GM10847 (cell line): ENCODE data around the gene FNDC3B.

Experiments
- POLR2A ChIP-seq: IDR thresholded peaks from 2 replicates; pipeline ENCODE4 v1.6.1; 2011; ENCODE audit not compliant: insufficient read length; ENCODE audit errors: extremely low read depth

The FNDC3B gene

DNA sequence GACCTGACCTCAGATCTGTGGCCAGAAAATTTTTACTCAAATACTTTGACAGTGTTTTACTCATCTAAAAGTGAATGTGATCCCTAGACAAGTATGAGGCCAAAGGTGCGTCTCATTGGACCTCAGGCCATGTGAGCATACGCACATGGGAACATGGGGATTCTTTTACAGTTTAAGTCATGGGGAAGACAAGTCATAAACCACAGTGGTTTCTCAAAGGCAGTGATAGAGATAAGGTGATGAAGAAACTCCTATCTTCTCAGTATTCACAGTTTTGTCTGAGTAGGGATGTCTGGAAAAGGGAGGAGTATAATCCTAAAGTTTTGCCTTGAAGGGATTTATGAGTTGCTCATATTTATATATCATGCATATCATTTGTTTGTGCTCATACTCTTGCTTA, 173.8 kb downstream of the FNDC3B start:
- no peak for TF ChIP-seq POLR2A

DNA sequence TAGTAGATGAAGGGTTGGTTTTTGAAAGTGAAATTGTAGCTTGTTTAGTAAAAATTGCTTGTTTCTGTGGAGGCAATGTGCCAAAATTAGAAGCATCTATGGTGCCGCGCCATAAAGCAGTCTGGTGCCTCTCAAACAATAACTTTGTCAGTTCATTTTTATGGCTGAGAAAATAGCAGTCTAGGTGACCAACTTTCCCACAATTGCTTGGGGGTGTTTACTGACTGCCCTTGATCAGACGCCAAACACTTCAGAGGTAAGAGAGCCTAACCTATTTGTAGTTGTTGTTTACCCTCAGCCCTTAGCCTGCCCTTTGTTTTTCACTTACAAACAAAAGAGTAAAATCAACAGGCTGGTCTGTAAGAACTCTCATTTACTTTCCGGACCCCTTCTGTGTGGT, 174.5 kb downstream of the FNDC3B start:
- no peak for TF ChIP-seq POLR2A

- TF ChIP-seq POLR2A = no peak
Measured at GRCh38 chr3:172216267-172216666, 176.9 kb downstream of the FNDC3B start.

- no peak for TF ChIP-seq POLR2A
Measured at GRCh38 chr3:172216911-172217310, 177.5 kb downstream of the FNDC3B start.

- TF ChIP-seq POLR2A = no peak
Measured at GRCh38 chr3:172217877-172218276, 178.5 kb downstream of the FNDC3B start.

DNA sequence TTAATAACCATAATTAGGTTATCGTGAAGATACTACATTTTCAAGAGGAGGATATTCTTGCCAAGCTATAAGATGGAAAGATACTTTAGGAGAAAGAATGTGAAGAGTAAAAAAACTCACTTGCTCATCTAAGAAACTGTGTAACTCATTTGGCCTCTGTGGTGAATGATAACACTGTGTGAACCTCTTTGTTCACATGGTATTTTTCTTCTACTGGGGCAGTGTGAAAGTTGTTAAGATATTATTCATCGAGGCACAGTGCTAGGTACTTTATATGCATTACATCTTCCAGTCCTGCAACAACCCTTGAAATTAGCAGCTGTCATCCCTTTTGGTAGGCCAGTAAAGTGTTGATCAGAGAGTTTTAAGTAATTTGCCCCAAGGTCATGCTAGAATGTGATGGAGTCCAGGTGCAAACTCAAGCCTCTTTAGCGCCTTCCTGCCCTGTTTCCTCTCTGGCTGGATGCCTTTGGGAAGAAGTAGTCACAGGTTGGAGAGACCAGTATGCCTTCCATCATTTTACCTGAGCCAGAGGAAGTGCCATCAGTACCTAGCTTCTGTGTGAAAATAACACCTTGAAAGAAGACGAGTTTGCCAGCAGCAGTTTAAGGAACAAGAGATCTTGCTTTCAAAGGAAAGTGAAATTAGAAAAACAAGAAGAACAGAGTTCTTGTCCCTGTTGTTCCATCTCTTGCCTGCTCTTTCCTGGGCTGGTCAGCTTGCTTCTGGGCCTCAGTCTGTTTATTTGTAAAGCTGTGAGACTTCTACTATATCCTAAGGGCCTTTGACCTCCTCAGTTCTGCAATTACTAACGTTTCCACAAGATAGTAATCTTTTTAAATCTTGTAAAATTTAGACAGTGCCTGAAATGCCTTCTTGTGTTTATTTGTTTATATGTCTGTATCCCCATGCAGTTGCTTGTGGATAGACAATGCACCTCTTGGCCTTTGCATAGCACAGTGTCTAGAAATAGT, 179.3 kb downstream of the FNDC3B start:
- no peak for TF ChIP-seq POLR2A

DNA sequence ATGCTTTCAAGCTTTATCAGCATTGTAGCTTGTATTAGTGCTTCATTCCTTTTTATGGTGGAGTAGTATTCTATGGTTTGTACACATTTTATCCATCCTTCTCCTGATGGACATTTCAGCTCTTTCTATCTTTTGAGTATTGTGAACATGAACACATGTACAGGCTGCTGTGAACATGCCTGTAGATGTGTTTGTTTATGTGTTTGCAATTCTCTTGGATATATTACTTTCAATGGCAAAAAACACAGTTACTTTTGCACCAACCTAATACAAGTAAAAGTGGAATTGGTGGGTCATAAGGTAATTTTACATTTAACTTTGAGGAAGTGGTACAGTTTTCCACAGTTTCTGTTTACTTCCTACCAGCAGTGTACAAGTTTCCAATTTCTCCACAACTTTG, 180.4 kb downstream of the FNDC3B start:
- TF ChIP-seq POLR2A = no peak

DNA sequence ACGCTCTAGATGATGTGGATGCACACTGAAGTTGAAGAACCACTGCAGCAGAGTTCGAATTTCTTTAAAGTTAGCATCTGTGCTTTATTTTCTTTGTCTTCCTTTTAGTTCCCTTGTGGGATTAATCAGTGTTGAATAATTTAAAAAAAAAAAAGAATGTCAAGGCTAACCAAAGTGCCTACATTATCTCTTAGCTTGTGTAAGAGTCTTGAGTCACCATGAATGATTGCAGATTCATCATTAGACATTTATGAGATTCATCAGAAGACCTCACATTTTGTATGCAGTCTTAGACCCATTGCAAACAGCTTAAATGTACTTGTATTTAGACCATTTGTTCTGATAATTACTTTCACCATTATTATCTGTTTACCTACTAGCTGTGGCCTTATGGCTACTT, 182.2 kb downstream of the FNDC3B start:
- TF ChIP-seq POLR2A = no peak

GRCh38 chr3:172222478-172223071, 183.2 kb downstream of the FNDC3B start:
- no peak for TF ChIP-seq POLR2A

- no peak for TF ChIP-seq POLR2A
Measured at GRCh38 chr3:172223870-172224269, 184.5 kb downstream of the FNDC3B start.

DNA sequence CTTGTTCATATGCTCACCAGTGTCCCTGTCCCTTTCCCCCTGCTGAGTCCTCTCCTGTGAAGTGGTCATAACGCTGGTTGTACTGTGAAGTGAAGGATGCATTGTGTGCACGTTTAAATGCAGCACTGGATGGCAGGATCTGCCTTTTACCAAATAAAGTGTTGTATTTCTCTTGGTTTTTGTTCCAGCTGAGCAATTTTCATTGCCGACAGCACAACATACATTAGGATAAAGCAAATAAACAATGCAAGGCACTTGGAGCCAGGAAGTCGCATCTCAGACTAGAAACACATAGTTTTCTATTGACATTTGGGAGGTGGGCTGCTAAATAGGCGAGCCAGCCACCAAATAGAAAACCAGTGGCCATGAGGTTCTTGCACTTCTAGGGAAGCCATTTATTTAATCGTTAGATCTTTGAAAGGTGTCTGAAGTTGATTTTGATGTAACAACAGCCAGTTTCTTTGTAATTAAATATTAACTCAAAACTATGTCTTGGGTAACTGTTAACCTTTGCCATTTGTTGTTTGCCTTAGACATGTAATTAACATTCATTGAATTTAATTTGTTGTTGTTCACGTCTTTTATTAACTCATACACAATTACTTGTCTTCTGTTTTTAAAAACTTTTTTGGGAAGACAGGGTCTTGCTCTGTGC, 185.3 kb downstream of the FNDC3B start:
- TF ChIP-seq POLR2A = no peak

- no peak for TF ChIP-seq POLR2A
Measured at GRCh38 chr3:172225215-172225707, 185.9 kb downstream of the FNDC3B start.

GRCh38 chr3:172226831-172227230, 187.5 kb downstream of the FNDC3B start:
- TF ChIP-seq POLR2A = no peak

- no peak for TF ChIP-seq POLR2A
Measured at GRCh38 chr3:172227340-172228035, 188.1 kb downstream of the FNDC3B start.

DNA sequence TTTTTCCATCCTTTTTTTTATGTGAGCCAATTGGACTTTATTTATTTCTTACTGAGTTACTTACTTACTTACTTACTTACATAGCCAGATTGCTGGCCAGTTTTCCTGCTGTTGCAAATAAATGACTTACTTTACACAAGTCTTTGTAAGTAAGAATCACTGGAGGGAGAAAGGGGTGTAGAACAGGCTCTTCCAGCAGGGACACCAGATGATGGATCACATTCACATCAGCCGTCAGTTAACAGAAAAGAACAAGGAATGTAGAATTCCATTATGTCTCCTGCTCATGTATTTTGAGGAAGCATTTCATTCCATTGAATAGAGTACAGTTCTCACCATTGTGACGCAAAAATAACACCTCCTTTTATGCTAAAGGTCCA, 188.6 kb downstream of the FNDC3B start:
- no peak for TF ChIP-seq POLR2A
